GM19467 (cell line): ENCODE measurements around the gene STARD10.
A peak's percentile ranks its signal among the peaks of the same experiment; 100 is the strongest.

Experiments used
- ATAC-seq: cut with Tn5 transposase; IDR thresholded peaks from one replicate; pipeline ENCODE4 v1.9.1; 2021; ENCODE audit warnings: mild to moderate bottlenecking, moderate library complexity; ENCODE audit not compliant: unreplicated experiment

STARD10 gene

GRCh38 chr11:72732329-72732728 lies 61.5 kb downstream of the STARD10 start:
- ATAC-seq, result no peak

- ATAC-seq, result no peak
Measured at GRCh38 chr11:72730737-72731136, 63.1 kb downstream of the STARD10 start.

GRCh38 chr11:72730243-72730642 lies 63.6 kb downstream of the STARD10 start:
- ATAC-seq, result no peak

- no peak for ATAC-seq
Measured at GRCh38 chr11:72727521-72727920, 66.3 kb downstream of the STARD10 start.

GRCh38 chr11:72726266-72727220 lies 67.3 kb downstream of the STARD10 start:
- ATAC-seq, result no peak

GRCh38 chr11:72725724-72726028 lies 68.2 kb downstream of the STARD10 start:
- ATAC-seq, result no peak

GRCh38 chr11:72724851-72725723 lies 68.8 kb downstream of the STARD10 start:
- ATAC-seq, result no peak

GRCh38 chr11:72724021-72724551 lies 69.8 kb downstream of the STARD10 start:
- no peak for ATAC-seq

GRCh38 chr11:72723508-72723907 lies 70.3 kb downstream of the STARD10 start:
- ATAC-seq, result no peak

GRCh38 chr11:72722050-72722748 lies 71.6 kb downstream of the STARD10 start:
- ATAC-seq, result peak; percentile 74

- no peak for ATAC-seq
Measured at GRCh38 chr11:72721689-72722049, 72.2 kb downstream of the STARD10 start.

GRCh38 chr11:72721276-72721675 lies 72.6 kb downstream of the STARD10 start:
- ATAC-seq, result no peak

GRCh38 chr11:72720784-72721183 lies 73.1 kb downstream of the STARD10 start:
- no peak for ATAC-seq

GRCh38 chr11:72720047-72720446 lies 73.8 kb downstream of the STARD10 start:
- no peak for ATAC-seq

- no peak for ATAC-seq
Measured at GRCh38 chr11:72719551-72719950, 74.3 kb downstream of the STARD10 start.

- no peak for ATAC-seq
Measured at GRCh38 chr11:72719144-72719543, 74.7 kb downstream of the STARD10 start.

GRCh38 chr11:72718101-72718501 lies 75.7 kb downstream of the STARD10 start:
- ATAC-seq, result no peak

GRCh38 chr11:72716788-72717435 lies 76.9 kb downstream of the STARD10 start:
- ATAC-seq, result no peak

- no peak for ATAC-seq
Measured at GRCh38 chr11:72716290-72716689, 77.6 kb downstream of the STARD10 start.

GRCh38 chr11:72712841-72713240 lies 81.0 kb downstream of the STARD10 start:
- ATAC-seq, result no peak
